ENCODE results near the gene MTAP. TPM values are rescaled to one million over a fixed set of nuclear protein-coding genes. Genes with fewer than 3 reads are reported as not detected.

The MTAP gene
- total RNA-seq, 2 experiments from 2014 or later, result 17.2 to 17.8 TPM

DNA sequence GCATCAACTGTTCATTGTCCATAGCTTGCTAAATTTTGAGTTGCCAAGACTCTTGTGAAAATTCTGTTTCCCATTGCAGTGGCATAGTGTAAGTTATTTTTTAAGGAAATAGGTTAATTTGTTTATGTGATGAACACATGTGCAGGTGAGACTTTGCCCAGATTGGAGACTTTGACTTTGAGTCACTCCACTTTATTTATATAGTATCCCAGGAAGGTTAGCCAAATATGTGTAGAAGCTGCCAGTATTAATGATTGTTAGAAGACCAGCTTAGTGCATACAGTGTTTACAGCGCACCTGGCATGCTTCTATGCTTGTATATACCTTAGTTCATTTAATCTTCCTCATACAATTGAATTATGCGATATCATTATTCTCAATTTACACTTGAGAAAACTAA is 51.0 kb downstream of the MTAP start:
- Histone ChIP-seq H3K9me3 (ENCODE audit: control insufficient read depth in 1 of 2, insufficient read depth in 1 of 2, low read length in 2 of 2) (peaks cover 0 to 3% of the 10 kb centered on the region in 2 experiments), H3K36me3 (ENCODE audit: insufficient read depth, low read length) (peaks cover 31% of the 10 kb centered on the region), H3K27me3 (ENCODE audit: control insufficient read depth in 1 of 2, insufficient read depth in 2 of 2, low read length in 2 of 2) (no peaks in the 10 kb centered on the region), H3K4me1 (ENCODE audit: insufficient read depth, low read length) (peaks cover 5% of the 10 kb centered on the region), H3K27ac (ENCODE audit: low read depth in 1 of 2, low read length in 2 of 2) (no peak overlapping the region), H3K4me3 (ENCODE audit: low read length) (no peak overlapping the region)
- ATAC-seq (ENCODE audit: poor library complexity), result no peak
- Mint-ChIP-seq H3K27me3 (no peaks in the 10 kb centered on the region), H3K36me3 (ENCODE audit: low read depth) (peaks cover 98% of the 10 kb centered on the region), H3K4me3 (no peak overlapping the region), H3K9me3 (no peaks in the 10 kb centered on the region), H3K4me1 (ENCODE audit: low read depth) (peaks cover 29% of the 10 kb centered on the region), H3K27ac (no peak overlapping the region)
- ChIA-PET POLR2A (no interaction called here), CTCF (no interaction called here)
- TF ChIP-seq, protein P1, sequence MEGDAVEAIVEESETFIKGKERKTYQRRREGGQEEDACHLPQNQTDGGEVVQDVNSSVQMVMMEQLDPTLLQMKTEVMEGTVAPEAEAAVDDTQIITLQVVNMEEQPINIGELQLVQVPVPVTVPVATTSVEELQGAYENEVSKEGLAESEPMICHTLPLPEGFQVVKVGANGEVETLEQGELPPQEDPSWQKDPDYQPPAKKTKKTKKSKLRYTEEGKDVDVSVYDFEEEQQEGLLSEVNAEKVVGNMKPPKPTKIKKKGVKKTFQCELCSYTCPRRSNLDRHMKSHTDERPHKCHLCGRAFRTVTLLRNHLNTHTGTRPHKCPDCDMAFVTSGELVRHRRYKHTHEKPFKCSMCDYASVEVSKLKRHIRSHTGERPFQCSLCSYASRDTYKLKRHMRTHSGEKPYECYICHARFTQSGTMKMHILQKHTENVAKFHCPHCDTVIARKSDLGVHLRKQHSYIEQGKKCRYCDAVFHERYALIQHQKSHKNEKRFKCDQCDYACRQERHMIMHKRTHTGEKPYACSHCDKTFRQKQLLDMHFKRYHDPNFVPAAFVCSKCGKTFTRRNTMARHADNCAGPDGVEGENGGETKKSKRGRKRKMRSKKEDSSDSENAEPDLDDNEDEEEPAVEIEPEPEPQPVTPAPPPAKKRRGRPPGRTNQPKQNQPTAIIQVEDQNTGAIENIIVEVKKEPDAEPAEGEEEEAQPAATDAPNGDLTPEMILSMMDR (IDR thresholded peaks at IDR 0.05), result no peak
- no peak for DNase-seq
- intact Hi-C loops (cut with DNase I, micrococcal nuclease), result no loop called here

DNA sequence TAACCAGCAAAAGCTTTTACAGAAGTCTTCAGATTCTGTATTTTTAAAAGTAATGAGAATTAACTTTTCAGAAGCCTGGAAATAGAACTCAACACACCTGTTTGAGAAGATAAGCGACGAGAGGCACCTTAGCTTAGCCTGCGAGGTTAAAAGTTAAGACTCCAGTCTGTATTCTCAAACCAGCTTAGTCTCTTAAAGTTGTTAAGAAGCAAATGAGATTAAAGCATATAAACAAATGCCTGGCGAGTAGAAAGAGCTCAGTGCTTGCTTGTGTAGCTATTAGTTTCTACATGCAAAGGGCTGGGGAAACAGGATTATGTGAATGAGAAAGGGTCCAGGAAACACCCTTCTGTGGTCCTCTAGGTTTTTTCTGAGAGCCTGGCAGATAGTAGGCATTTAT is 51.7 kb downstream of the MTAP start:
- Histone ChIP-seq H3K36me3 (ENCODE audit: insufficient read depth, low read length) (peaks cover 38% of the 10 kb centered on the region), H3K27me3 (ENCODE audit: control insufficient read depth in 1 of 2, insufficient read depth in 2 of 2, low read length in 2 of 2) (no peaks in the 10 kb centered on the region), H3K4me1 (ENCODE audit: insufficient read depth, low read length) (peaks cover 5% of the 10 kb centered on the region), H3K27ac (ENCODE audit: low read depth in 1 of 2, low read length in 2 of 2) (no peak overlapping the region), H3K9me3 (ENCODE audit: control insufficient read depth in 1 of 2, insufficient read depth in 1 of 2, low read length in 2 of 2) (no peaks in the 10 kb centered on the region), H3K4me3 (ENCODE audit: low read length) (no peak overlapping the region)
- no peaks in the 10 kb centered on the region for H3K27me3 Mint-ChIP-seq
- CTCF ChIA-PET, result no interaction called here
- H3K4me1 Mint-ChIP-seq (ENCODE audit: low read depth), result peaks cover 29% of the 10 kb centered on the region
- H3K4me3 Mint-ChIP-seq, result no peak overlapping the region
- H3K9me3 Mint-ChIP-seq, result no peaks in the 10 kb centered on the region
- H3K36me3 Mint-ChIP-seq (ENCODE audit: low read depth), result peaks cover 98% of the 10 kb centered on the region
- ATAC-seq (ENCODE audit: poor library complexity) (no peak), DNase-seq (no peak)
- TF ChIP-seq, protein P1 (IDR thresholded peaks at IDR 0.05), result no peak
- no peak overlapping the region for H3K27ac Mint-ChIP-seq
- POLR2A ChIA-PET, result no interaction called here
- intact Hi-C loops (cut with DNase I, micrococcal nuclease), result no loop called here

DNA sequence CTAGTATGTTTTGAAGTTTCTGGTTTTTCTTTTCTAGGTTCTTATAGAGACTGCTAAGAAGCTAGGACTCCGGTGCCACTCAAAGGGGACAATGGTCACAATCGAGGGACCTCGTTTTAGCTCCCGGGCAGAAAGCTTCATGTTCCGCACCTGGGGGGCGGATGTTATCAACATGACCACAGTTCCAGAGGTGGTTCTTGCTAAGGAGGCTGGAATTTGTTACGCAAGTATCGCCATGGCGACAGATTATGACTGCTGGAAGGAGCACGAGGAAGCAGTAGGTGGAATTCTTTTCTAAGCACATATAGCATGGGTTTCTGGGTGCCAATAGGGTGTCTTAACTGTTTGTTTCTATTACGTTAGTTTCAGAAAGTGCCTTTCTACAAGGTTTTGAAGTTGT is 52.2 kb downstream of the MTAP start:
- H3K4me3 ChIP-seq (ENCODE audit: low read length), result no peak overlapping the region
- ChIA-PET POLR2A (no interaction called here), CTCF (no interaction called here)
- peaks cover 5% of the 10 kb centered on the region for H3K4me1 ChIP-seq (ENCODE audit: insufficient read depth, low read length)
- no peak for DNase-seq
- TF ChIP-seq, protein P1 (IDR thresholded peaks at IDR 0.05), result no peak
- intact Hi-C loops (cut with DNase I, micrococcal nuclease), result no loop called here
- no peak overlapping the region for H3K27ac ChIP-seq (ENCODE audit: low read depth in 1 of 2, low read length in 2 of 2)
- H3K9me3 ChIP-seq (ENCODE audit: control insufficient read depth in 1 of 2, insufficient read depth in 1 of 2, low read length in 2 of 2), result no peaks in the 10 kb centered on the region
- ATAC-seq (ENCODE audit: poor library complexity), result no peak
- H3K4me3 Mint-ChIP-seq, result no peak overlapping the region
- peaks cover 29% of the 10 kb centered on the region for H3K4me1 Mint-ChIP-seq (ENCODE audit: low read depth)
- peaks cover 43% of the 10 kb centered on the region for H3K36me3 ChIP-seq (ENCODE audit: insufficient read depth, low read length)
- H3K27ac Mint-ChIP-seq, result no peak overlapping the region
- H3K36me3 Mint-ChIP-seq (ENCODE audit: low read depth), result peaks cover 98% of the 10 kb centered on the region
- no peaks in the 10 kb centered on the region for H3K9me3 Mint-ChIP-seq
- H3K27me3 ChIP-seq (ENCODE audit: control insufficient read depth in 1 of 2, insufficient read depth in 2 of 2, low read length in 2 of 2), result no peaks in the 10 kb centered on the region
- no peaks in the 10 kb centered on the region for H3K27me3 Mint-ChIP-seq
